GM19324 (cell line): ENCODE data around the gene NTRK3.

ENCODE experiments used
- ATAC-seq: cut with Tn5 transposase; IDR thresholded peaks from one replicate; pipeline ENCODE4 v1.9.1; 2021; ENCODE audit warnings: mild to moderate bottlenecking, moderate library complexity; ENCODE audit not compliant: unreplicated experiment, low FRiP score

NTRK3 gene

DNA sequence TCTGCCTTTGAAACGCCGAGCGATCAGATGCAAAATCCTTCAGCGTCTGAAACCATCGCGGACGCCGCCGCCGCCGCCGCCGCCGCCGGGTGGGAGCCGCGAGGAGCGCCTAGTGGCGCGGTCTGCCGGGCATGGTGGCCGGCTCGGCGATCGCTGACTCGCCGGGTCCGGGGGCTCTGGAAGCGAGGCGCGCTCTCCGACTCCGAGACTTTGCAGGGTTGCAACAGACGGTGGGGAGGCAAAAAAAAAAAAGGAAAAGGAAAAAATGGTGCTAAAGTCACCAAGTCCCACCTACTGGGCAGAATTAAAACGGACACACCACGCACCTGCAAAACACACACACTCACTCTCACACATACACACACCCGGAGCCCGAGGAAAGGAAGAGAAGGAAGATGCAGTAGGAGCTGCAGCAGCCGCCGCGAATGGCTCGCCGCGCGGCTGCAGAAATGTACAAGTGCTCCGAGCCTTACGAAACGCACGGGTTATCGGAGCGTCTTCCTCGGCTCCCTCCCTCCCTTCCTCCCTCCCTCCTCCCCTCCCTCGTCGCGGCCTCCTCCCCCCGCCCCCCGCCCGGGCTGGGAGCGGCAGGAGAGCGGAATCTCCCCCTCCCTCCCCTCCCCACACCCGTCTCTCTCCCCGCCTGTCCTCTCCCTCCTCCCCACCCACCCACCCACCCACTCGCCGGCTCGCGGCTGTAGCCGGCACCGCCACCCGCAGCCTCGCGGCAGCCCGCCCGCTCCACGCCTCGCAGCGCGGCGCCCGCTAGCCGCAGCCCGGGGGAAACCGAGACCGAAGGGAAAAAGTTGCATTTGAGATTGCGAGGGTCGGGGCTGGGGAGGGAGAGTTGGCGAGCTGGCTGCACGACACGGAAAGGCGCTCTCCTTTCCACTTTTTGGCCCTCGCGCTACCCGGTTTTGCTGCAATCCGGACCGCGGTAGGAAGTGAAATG is at the start of gene NTRK3:
Gene NTRK3 (minus strand): TSS at position 461 of the 952 bp plus-strand sequence. CDS start 586 bp downstream, outside the sequence.
- no peak for ATAC-seq

GRCh38 chr15:88303395-88303794 is 46.9 kb upstream of the NTRK3 start:
- ATAC-seq = no peak

GRCh38 chr15:88302373-88302772 is 45.8 kb upstream of the NTRK3 start:
- no peak for ATAC-seq

DNA sequence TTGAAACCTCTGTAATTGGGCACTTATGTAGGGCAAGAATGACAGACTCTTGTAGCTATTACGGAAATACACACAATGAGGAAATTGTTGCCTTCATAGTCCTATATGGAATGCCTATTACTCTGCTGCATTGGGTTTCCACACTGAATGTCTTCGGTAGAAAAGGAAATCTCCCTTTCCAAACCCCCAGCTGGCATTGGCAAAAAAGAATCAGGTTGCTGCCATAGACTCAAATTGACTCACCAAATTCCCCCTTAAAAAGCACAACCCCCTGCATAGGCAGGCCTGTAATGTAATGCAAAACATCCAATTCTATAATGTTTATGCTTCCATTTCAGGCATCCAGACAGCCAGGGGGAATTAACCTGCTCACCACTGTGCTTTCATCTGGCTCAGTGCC is 44.8 kb upstream of the NTRK3 start:
- ATAC-seq = no peak

DNA sequence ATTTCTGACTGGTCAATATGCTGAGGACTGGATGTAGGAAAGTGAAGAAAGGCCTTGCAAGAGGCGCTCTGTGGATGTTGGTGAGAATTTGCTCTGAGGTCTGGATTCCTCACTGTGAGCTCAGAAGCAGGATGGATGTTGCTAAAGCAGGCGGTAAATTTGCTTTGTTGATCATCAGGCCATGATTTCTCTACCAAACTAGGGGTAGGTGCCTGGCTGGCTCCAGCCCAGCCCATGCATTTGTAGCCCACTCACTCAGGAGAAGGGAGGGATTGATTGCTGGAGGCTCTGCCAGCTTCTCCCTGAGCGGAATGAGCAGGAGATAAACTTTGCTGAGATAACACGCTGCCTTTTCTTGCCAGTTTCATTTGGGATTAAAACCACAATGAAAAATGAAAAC is 44.3 kb upstream of the NTRK3 start:
- ATAC-seq = no peak

DNA sequence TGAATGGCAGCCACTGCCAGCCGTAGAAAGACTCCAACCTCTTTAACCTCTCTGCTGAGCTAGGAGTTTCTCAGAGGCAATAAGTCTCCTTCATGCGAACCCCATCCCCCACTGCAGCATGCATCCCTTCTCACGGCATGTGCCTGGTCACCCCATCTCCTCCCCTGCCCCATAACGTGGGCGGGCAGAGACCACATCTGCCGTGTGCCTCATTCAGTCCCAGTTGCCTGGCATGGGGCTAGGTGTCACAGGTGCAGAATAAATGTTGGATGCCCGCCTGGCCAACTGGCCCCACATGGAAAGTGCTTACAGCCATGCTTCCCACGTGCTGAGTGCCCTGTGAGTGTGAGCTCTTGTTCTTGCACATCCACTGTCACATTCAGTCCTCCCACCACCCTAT is 43.5 kb upstream of the NTRK3 start:
- ATAC-seq = no peak

DNA sequence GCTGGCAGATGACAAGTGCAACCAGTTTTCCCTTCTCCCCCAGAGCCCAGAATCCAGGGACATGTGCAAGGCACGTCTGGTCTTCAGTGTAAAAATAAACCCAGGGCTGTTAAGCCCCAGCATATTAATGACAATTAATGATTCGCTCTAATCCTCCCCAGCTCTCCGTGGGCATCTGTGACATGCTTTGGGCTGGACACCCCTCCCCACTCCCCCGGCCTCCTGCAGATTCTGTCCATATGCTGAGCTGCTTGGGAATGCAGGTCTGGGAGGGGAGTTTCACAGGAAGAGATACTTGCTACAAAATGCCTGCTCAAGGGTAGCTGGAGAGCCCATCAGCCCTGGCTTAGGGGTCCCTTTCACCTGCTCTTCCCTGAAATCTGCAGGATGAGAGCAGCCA is 43.0 kb upstream of the NTRK3 start:
- no peak for ATAC-seq

- no peak for ATAC-seq
Observed at GRCh38 chr15:88288661-88289060, 32.1 kb upstream of the NTRK3 start.

GRCh38 chr15:88288206-88288605 is 31.7 kb upstream of the NTRK3 start:
- no peak for ATAC-seq

GRCh38 chr15:88284318-88284998 is 27.9 kb upstream of the NTRK3 start:
- ATAC-seq = no peak

DNA sequence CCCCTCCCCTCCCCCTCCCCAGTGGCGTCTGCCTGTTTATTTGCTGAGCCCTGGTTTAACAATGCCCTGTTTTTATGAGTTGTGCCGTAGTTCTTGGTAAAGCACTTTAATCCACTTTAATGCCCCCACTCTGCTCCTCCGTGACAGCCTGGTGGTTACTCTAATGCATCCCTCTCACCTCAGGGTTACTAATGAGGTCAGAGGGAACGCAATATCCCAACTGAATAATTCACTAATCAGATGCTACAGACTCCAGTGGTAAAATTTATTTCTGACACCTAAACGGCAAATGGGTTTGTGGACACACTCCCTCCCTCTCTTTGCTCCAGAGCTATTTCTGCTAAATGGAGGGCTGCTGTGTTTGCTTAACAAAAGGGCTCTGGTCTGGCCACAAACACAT is 26.1 kb upstream of the NTRK3 start:
- ATAC-seq = no peak

DNA sequence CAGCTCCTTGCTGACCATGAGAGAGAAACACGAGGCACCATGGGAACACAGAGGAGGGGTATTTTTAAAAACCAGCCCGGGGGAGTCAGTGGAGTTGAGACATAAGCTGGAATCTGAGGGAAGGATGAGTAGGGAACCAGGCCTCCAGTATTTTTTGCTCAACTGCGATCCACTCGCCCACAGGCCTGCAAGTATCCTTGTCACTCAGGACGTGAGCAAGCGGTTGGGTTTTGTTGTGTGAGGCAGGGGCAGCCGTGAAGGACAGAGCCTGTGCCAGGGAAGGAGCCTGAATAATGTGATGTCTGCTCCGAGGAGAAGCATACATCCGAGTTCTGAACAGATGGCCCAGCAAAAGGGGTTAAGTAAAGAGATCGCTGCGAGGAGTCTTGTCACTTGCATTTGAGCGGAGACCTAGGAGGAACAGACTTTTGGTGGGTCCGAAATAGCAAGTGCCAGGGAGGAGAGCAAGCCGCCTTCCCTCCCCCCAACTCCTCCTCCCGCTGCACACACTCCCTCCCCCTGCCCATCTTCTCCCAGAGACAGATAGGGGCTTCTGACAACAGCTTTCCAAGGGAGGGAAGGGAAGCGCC is 20.4 kb upstream of the NTRK3 start:
- ATAC-seq = no peak

- no peak for ATAC-seq
Observed at GRCh38 chr15:88275804-88276203, 19.3 kb upstream of the NTRK3 start.

GRCh38 chr15:88274553-88275460 is 18.3 kb upstream of the NTRK3 start:
- peak; percentile 76 for ATAC-seq

- no peak for ATAC-seq
Observed at GRCh38 chr15:88272421-88272820, 15.9 kb upstream of the NTRK3 start.

DNA sequence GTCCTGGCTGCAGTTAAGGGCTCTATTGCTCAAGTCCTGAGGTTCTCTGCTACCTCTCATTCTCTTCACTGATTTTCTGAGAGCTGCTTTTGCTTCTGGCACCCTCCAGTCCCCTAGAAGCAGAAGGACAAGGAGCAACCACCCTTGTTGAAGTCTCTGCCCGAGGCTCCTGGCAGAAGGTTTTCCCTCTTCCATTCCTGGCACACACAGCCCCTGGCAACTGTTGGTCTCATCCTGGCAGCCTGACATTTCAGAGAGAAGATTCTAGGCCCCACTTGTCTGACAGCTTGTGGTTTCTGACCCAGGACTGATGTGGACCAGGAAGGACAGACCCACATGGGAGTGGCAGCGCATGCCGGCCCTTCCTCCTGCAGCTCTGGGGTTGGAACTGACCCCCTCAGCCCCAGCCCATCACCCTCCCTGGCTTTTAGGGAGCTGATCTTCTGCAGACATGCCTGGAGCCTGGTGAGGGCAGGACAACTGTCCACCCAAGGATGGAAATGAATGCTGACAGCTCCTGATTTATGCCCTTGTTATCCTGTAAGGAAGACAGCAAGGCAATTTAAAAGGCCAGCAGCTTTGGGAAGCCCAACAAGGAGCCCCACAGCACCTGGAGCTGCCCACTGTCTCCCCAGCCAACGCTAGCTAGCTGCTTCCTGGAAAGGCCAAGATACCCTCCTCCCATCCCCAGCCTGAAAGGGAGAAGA is 13.0 kb upstream of the NTRK3 start:
- no peak for ATAC-seq

- no peak for ATAC-seq
Observed at GRCh38 chr15:88267720-88268119, 11.2 kb upstream of the NTRK3 start.

- no peak for ATAC-seq
Observed at GRCh38 chr15:88266170-88266569, 9.6 kb upstream of the NTRK3 start.

GRCh38 chr15:88264622-88265021 is 8.1 kb upstream of the NTRK3 start:
- ATAC-seq = no peak

DNA sequence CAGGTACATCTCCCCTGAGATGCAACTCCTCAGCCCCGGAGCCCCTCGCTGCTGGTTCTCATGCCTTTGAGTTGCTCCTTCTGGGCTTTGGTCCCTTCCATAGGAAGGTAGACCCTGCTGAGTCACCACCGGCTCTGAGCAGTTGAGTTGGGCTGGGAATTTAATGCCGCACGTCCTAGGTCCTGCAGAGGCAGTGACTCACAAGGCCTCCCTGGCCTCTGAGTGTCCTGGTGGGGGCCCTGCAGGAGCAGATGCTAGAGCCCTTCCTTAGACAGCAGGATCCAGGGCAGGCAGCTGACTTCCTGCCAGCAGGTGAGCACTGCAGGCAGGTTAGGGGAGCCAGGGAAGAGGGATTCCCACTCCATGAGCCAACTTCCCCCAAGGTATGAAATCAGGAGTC is 5.5 kb upstream of the NTRK3 start:
- ATAC-seq = no peak
